UCSD-AML1 (cell line): Measurements from ENCODE around the gene C19orf73.
A peak's percentile ranks its signal among the peaks of the same experiment; 100 is the strongest.
"Not testable (repeated sequence)": the region's sequence is repeated elsewhere in the genome, so short reads cannot be mapped to it uniquely, and the experiment has no call there.

Experiments
- DNase-seq: peaks from one replicate; lab custom pipeline; 2025; ENCODE audit not compliant: unreplicated experiment; lab: John Stamatoyannopoulos, UW

Gene C19orf73

GRCh38 chr19:49123285-49123684, 4.3 kb upstream of the C19orf73 start:
- not testable (repeated sequence) for DNase-seq

GRCh38 chr19:49121841-49122240, 2.9 kb upstream of the C19orf73 start:
- not testable (repeated sequence) for DNase-seq

GRCh38 chr19:49120868-49121267, 1.9 kb upstream of the C19orf73 start:
- DNase-seq: no peak

GRCh38 chr19:49120325-49120683, 1.4 kb upstream of the C19orf73 start:
- no peak for DNase-seq

- no peak for DNase-seq
Observed at GRCh38 chr19:49119411-49120324, 725 bp upstream of the C19orf73 start, which contains the start of gene PPFIA3. PPFIA3 (plus strand) TSS chr19:49119544; CDS start chr19:49127874, 8,330 bp downstream.

- no peak for DNase-seq
Observed at GRCh38 chr19:49117677-49118564, 1.0 kb downstream of the C19orf73 start.

- peak; percentile 41 for DNase-seq
Observed at GRCh38 chr19:49116544-49116943, 2.4 kb downstream of the C19orf73 start.

GRCh38 chr19:49114630-49115363, 4.1 kb downstream of the C19orf73 start:
- DNase-seq: no peak

- DNase-seq: peak; percentile 82
Observed at GRCh38 chr19:49113762-49114629, 4.9 kb downstream of the C19orf73 start, which contains the start of gene LIN7B. LIN7B (plus strand) TSS chr19:49114370; CDS start chr19:49114405, 35 bp downstream.

- DNase-seq: no peak
Observed at GRCh38 chr19:49111218-49111998, 7.5 kb downstream of the C19orf73 start.

- DNase-seq: no peak
Observed at GRCh38 chr19:49110567-49110966, 8.4 kb downstream of the C19orf73 start.

GRCh38 chr19:49109569-49110233, 9.2 kb downstream of the C19orf73 start:
- no peak for DNase-seq

GRCh38 chr19:49109051-49109450, 9.9 kb downstream of the C19orf73 start:
- no peak for DNase-seq

GRCh38 chr19:49107625-49108459, 11.1 kb downstream of the C19orf73 start:
- no peak for DNase-seq

GRCh38 chr19:49106648-49107135, 12.3 kb downstream of the C19orf73 start:
- DNase-seq: peak; percentile 45

- no peak for DNase-seq
Observed at GRCh38 chr19:49104229-49104864, 14.6 kb downstream of the C19orf73 start.
